OCI-LY1 (cell line): Measurements from ENCODE around the gene PRMT7.

Experiments
- H2AFZ ChIP-seq: fragments of 200-600 bp; sonication (generic), shearing (Covaris generic); 2 replicates; pipeline ENCODE4 v1.6.0; 2014; ENCODE audit warnings: antibody characterized with exemption, mild to moderate bottlenecking, low read length
- H3F3A ChIP-seq: fragments of 200-600 bp; sonication (generic), shearing (Covaris generic); 2 replicates; pipeline ENCODE4 v1.6.0; 2014; ENCODE audit warnings: mild to moderate bottlenecking, antibody characterized with exemption, low read length, moderate library complexity; ENCODE audit not compliant: insufficient read depth
- H3K27ac ChIP-seq: fragments of 200-600 bp; sonication (generic); 2 replicates; pipeline ENCODE4 v1.5.1; 2014; ENCODE audit warnings: low read length, mixed run types, mild to moderate bottlenecking, low read depth; ENCODE audit not compliant: poor library complexity, severe bottlenecking
- H3K27me3 ChIP-seq: fragments of 200-600 bp; sonication (generic); 2 replicates; pipeline ENCODE4 v1.6.0; 2014; ENCODE audit warnings: antibody characterized with exemption, mild to moderate bottlenecking, low read length, moderate library complexity; ENCODE audit not compliant: insufficient read depth
- H3K36me3 ChIP-seq: fragments of 200-600 bp; sonication (generic); 2 replicates; pipeline ENCODE4 v1.6.1; 2014; ENCODE audit warnings: mild to moderate bottlenecking, antibody characterized with exemption, low read length, moderate library complexity, mixed read lengths; ENCODE audit not compliant: insufficient read depth
- H3K4me1 ChIP-seq: fragments of 200-600 bp; sonication (generic); 2 replicates; pipeline ENCODE4 v1.5.1; 2014; ENCODE audit warnings: mild to moderate bottlenecking, low read length, moderate library complexity; ENCODE audit not compliant: insufficient read depth, severe bottlenecking
- H3K4me2 ChIP-seq: fragments of 200-600 bp; sonication (generic), shearing (Covaris generic); 2 replicates; pipeline ENCODE4 v1.6.1; 2014; ENCODE audit warnings: low read length
- H3K4me3 ChIP-seq: fragments of 200-600 bp; sonication (generic); 2 replicates; pipeline ENCODE4 v1.5.1; 2014; ENCODE audit warnings: low read length, low read depth, mild to moderate bottlenecking, mixed read lengths; ENCODE audit not compliant: poor library complexity, severe bottlenecking
- H3K79me2 ChIP-seq: fragments of 200-600 bp; shearing (Covaris generic); 2 replicates; pipeline ENCODE4 v1.6.1; 2016; ENCODE audit warnings: mixed run types, low read length, mixed read lengths; ENCODE audit not compliant: insufficient read depth
- H3K9ac ChIP-seq: fragments of 200-600 bp; sonication (generic), shearing (Covaris generic); 2 replicates; pipeline ENCODE4 v1.6.1; 2014; ENCODE audit warnings: mild to moderate bottlenecking, low read length, mixed read lengths
- H3K9me2 ChIP-seq: fragments of 200-600 bp; sonication (generic), shearing (Covaris generic); 2 replicates; pipeline ENCODE4 v1.6.1; 2014; ENCODE audit warnings: low read depth, mild to moderate bottlenecking, low read length, mixed read lengths
- H3K9me3 ChIP-seq: fragments of 200-600 bp; shearing (Covaris generic); 2 replicates; pipeline ENCODE4 v1.6.1; 2014; ENCODE audit warnings: low read length, mixed read lengths
- H4K20me1 ChIP-seq: fragments of 200-600 bp; sonication (generic), shearing (Covaris generic); 2 replicates; pipeline ENCODE4 v1.6.0; 2016; ENCODE audit warnings: mild to moderate bottlenecking, low read length; ENCODE audit not compliant: insufficient read depth
- CTCF ChIP-seq: fragments of 200-600 bp; sonication (generic), shearing (Covaris generic); IDR thresholded peaks from 2 replicates; pipeline ENCODE4 v1.5.1; 2017; ENCODE audit warnings: mild to moderate bottlenecking, antibody characterized with exemption, low read length, moderate library complexity, mixed read lengths
- EZH2 ChIP-seq: fragments of 200-600 bp; sonication (generic), shearing (Covaris generic); IDR thresholded peaks from 2 replicates; pipeline ENCODE4 v1.8.0; 2017; ENCODE audit warnings: borderline replicate concordance, mixed run types, mild to moderate bottlenecking, antibody characterized with exemption, low read length, moderate library complexity, mixed read lengths

PRMT7 gene

DNA sequence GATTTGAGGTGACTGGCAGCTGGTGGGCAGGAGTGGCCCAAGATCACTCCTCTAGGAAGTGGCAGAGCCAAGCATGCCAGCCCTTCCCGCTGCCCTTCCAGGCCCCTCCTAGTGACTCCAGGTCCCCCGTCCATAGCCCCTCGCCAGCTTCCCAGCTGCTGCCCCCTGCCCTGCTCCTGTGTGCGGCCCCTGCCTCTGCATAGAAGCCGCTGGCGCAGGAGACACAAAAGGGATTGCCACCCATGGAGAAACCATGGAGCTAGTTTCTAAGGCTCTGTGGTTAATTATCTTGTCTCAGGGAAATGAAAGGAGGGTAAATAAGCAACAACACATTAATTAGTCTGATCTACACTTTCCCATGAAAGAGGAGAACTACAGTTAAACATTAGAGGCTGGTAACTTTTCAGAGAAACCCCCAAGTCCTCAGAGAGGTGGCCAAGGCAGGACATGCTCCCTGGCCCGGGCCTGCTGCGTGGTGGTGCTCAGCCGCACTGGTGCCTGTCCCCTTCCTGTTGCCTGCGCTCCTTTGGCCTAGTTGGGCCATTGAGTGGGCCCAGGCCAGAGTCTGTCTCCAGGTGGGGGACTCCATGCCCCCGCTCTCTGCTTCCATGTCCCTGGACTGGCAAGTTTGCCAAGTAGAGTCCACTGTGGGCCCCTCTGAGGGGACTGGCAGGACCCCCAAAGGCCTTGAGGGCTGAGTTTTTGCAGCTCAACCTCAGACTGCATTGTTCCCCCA lies 65.2 kb downstream of the PRMT7 start:
- Histone ChIP-seq H3K4me3 (no peak overlapping the region), H4K20me1 (no peaks in the 10 kb centered on the region), H3K9ac (no peak overlapping the region), H3K4me2 (no peak overlapping the region), H3K79me2 (no peaks in the 10 kb centered on the region), H3K27me3 (no peaks in the 10 kb centered on the region), H3K9me3 (no peaks in the 10 kb centered on the region), H3K27ac (no peak overlapping the region), H2AFZ (no peak overlapping the region), H3K9me2 (no peaks in the 10 kb centered on the region), H3F3A (no peaks in the 10 kb centered on the region), H3K4me1 (peaks cover 14% of the 10 kb centered on the region), H3K36me3 (no peaks in the 10 kb centered on the region)
- no peak for TF ChIP-seq EZH2
- TF ChIP-seq CTCF = no peak

- no peaks in the 10 kb centered on the region for H3K79me2 ChIP-seq
- no peaks in the 10 kb centered on the region for H3K9me3 ChIP-seq
- no peaks in the 10 kb centered on the region for H3K27me3 ChIP-seq
- H3F3A ChIP-seq = no peaks in the 10 kb centered on the region
- peaks cover 14% of the 10 kb centered on the region for H3K4me1 ChIP-seq
- no peak overlapping the region for H2AFZ ChIP-seq
- TF ChIP-seq EZH2 (no peak), CTCF (no peak)
- no peak overlapping the region for H3K4me2 ChIP-seq
- no peaks in the 10 kb centered on the region for H3K9me2 ChIP-seq
- no peaks in the 10 kb centered on the region for H3K36me3 ChIP-seq
- no peak overlapping the region for H3K4me3 ChIP-seq
- no peak overlapping the region for H3K27ac ChIP-seq
- H3K9ac ChIP-seq = no peak overlapping the region
- H4K20me1 ChIP-seq = no peaks in the 10 kb centered on the region
These were observed 65.8 kb downstream of the PRMT7 start for GRCh38 chr16:68376590-68376989.

DNA sequence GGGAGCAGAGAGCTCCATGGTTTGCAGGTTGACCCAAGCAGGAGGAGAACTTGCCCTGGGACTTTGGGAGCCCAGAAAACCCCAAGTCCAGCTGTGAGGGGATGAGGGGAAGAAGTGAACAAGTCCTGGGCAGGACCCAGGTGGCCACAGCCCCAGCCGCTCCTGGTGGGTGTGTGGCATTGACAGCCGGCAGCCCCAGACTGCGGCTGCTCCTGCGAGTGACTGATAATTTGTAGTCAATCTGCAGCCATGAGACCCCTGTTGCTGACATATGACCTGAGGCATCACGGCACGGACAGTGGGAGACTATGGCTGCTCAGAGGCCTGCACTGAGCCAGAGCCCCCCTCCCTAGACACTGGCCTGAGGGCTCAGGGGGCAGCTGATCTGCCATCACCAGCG lies 66.4 kb downstream of the PRMT7 start:
- TF ChIP-seq EZH2 = no peak
- TF ChIP-seq CTCF = no peak
- Histone ChIP-seq H3K27ac (no peak overlapping the region), H3K9ac (no peak overlapping the region), H3K27me3 (no peaks in the 10 kb centered on the region), H4K20me1 (no peaks in the 10 kb centered on the region), H3K4me1 (peaks cover 14% of the 10 kb centered on the region), H3K9me2 (no peaks in the 10 kb centered on the region), H3K4me3 (no peak overlapping the region), H3F3A (no peaks in the 10 kb centered on the region), H3K4me2 (no peak overlapping the region), H3K79me2 (no peaks in the 10 kb centered on the region), H3K36me3 (no peaks in the 10 kb centered on the region), H2AFZ (no peak overlapping the region), H3K9me3 (no peaks in the 10 kb centered on the region)
